ENCODE measurements around the gene GRK2.
"Not testable (repeated sequence)": the region's sequence is repeated elsewhere in the genome, so short reads cannot be mapped to it uniquely, and the experiment has no call there.

DNA sequence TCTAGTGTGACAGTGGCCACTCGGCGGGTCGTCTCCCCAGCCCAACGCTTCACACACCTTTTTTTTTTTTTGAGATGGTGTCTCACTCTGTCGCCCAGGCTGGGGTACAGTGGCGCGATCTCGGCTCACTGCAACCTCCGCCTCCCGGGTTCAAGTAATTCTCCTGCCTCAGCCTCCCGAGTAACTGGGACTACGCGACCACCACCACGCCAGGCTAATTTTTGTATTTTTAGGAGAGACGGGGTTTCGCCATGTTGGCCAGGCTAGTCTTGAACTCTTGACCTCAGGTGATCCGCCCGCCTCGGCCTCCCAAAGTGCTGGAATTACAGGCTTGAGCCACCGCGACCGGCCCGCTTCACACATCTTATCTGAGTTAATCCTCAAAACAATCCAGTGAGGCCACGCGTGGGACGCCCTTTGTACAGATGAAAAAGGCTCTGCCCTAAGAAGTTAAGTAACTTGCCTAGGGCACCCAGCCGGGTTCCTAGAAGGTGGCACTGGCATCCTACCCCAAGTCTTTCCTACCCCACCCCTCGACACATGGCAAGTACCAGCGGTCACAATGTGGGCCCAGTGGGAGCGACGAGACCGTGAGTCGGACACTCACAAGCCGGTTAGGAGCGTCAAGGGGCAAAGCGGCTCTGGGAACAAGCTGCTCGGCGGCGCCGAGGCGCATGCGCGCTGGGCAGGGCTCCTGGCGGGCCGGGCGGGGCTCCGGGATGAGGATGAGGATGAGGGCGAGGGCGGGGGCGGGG is 5.2 kb upstream of the GRK2 start:
- TF ChIP-seq, protein P1, sequence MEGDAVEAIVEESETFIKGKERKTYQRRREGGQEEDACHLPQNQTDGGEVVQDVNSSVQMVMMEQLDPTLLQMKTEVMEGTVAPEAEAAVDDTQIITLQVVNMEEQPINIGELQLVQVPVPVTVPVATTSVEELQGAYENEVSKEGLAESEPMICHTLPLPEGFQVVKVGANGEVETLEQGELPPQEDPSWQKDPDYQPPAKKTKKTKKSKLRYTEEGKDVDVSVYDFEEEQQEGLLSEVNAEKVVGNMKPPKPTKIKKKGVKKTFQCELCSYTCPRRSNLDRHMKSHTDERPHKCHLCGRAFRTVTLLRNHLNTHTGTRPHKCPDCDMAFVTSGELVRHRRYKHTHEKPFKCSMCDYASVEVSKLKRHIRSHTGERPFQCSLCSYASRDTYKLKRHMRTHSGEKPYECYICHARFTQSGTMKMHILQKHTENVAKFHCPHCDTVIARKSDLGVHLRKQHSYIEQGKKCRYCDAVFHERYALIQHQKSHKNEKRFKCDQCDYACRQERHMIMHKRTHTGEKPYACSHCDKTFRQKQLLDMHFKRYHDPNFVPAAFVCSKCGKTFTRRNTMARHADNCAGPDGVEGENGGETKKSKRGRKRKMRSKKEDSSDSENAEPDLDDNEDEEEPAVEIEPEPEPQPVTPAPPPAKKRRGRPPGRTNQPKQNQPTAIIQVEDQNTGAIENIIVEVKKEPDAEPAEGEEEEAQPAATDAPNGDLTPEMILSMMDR (IDR thresholded peaks at IDR 0.05) = not testable (repeated sequence)
- peak in 1 of 2 donors; percentile 37 for TF ChIP-seq POLR2AphosphoS5 (IDR thresholded peaks at IDR 0.05; ENCODE audit: insufficient read depth in 1 of 2, low read depth in 1 of 2)
- TF ChIP-seq POLR2A (IDR thresholded peaks at IDR 0.05) = not testable (repeated sequence)

Measured in vagina (tissue), 2 donors.